ENCODE measurements around the gene EN2.

The EN2 gene

DNA sequence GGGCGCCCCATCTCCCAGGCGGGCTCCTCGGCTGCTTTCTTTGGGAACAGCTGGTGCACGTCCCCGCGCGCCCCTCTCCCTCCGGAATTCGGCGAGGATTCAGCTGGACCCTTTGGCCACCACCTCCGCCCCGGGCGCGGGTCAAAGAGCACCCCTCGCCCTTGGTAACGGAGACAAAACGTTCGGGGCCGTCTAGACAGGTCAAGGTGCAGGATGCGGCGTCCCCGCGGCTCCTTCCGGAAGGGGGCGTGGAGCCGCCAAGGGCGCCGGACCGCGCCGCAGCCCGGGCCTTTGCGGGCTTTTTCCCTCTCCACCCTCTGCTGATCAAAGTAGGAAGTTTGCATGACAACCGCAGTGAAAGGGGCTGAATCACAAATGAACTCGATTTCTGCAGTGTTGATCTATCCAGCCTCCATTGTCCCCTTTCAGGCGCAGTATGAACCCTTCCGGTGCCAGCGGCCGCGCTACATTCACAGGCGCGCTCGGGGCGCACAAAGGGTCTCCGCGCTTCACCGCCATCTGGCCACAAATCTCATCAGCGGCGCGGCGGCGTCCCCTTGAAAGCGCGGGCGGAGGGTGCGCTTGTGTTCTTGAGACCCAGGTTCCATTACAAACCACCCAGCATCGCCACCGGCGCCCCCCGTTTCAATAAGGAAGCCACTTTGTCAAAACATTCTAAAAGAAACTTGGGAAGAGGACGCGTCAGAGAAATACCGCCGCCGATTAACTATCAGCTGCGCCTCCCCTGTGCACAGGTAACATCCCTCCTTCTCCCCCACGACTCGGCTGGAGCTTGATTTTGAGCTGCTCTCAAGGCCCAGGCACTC, 52.0 kb downstream of the EN2 start:
- TF ChIP-seq POLR2A (IDR thresholded peaks at IDR 0.05; ENCODE audit: low read depth, low read length) = no peak
- no peak for TF ChIP-seq POLR2AphosphoS5 (IDR thresholded peaks at IDR 0.05; ENCODE audit: low read depth, low read length)
- TF ChIP-seq TAF1 (IDR thresholded peaks at IDR 0.05; ENCODE audit: borderline replicate concordance, low read depth, low read length) = no peak
- no peak for FAIRE-seq
- no peak for DNase-seq (ENCODE audit: insufficient read length)

DNA sequence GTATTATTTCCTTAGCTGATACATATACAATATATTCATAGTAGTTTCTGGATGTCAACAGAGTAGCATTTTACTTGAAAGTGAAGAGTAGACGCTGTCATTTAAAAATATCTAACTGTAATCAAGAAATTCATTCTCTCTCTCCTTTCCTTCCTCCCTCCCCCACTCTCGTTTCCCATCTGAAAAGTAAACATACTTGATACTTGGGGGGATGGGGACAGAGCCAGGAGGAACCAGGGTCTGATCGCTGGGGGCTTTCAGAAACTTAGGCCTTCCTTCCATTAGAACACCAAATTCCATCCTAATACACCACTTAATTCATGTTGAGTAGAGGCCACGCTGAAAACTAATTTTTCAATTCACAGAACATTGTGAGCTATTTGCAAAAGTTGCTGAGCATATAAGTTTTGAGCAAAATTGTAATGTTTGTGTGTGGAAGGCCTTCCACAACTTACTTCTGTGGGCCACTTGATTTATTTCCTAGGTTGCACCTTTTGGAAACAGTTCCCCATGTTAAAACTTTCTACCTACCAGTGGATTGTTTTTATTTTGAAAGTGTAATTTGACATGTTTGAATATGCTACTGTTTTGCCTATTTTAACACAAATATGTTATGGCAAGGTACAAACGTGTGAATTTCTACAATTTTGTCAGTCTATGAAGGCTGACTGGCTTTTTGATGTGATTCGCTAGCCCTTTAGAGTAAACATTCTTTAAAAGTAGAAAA, 53.2 kb downstream of the EN2 start:
- TF ChIP-seq POLR2A (IDR thresholded peaks at IDR 0.05; ENCODE audit: low read depth, low read length) = no peak
- TF ChIP-seq POLR2AphosphoS5 (IDR thresholded peaks at IDR 0.05; ENCODE audit: low read depth, low read length) = no peak
- no peak for TF ChIP-seq TAF1 (IDR thresholded peaks at IDR 0.05; ENCODE audit: borderline replicate concordance, low read depth, low read length)
- FAIRE-seq = no peak
- no peak for DNase-seq (ENCODE audit: insufficient read length)

DNA sequence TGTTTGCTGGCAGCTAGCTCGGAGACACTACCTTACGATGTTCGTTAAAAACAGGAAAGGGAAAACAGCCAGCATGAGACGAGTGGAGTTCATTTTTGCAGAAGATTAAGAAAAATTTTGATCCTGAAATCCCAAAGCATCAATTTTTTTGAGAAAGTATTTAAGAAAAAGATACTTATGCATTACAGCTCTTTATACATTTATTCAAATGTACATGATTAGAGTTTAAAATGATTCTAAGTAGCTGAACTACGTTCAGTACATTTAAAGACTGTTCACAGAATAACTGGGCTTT, 53.7 kb downstream of the EN2 start:
- TF ChIP-seq POLR2A (IDR thresholded peaks at IDR 0.05; ENCODE audit: low read depth, low read length) (no peak), TAF1 (IDR thresholded peaks at IDR 0.05; ENCODE audit: borderline replicate concordance, low read depth, low read length) (no peak), POLR2AphosphoS5 (IDR thresholded peaks at IDR 0.05; ENCODE audit: low read depth, low read length) (no peak)
- FAIRE-seq = no peak
- no peak for DNase-seq (ENCODE audit: insufficient read length)

- no peak for DNase-seq (ENCODE audit: insufficient read length)
- FAIRE-seq = no peak
- no peak for TF ChIP-seq POLR2A (IDR thresholded peaks at IDR 0.05; ENCODE audit: low read depth, low read length)
- TF ChIP-seq POLR2AphosphoS5 (IDR thresholded peaks at IDR 0.05; ENCODE audit: low read depth, low read length) = no peak
- TF ChIP-seq TAF1 (IDR thresholded peaks at IDR 0.05; ENCODE audit: borderline replicate concordance, low read depth, low read length) = no peak
Measured at GRCh38 chr7:155512246-155512887, 54.4 kb downstream of the EN2 start.

- FAIRE-seq (no peak), DNase-seq (ENCODE audit: insufficient read length) (no peak)
- TF ChIP-seq POLR2A (IDR thresholded peaks at IDR 0.05; ENCODE audit: low read depth, low read length) (no peak), TAF1 (IDR thresholded peaks at IDR 0.05; ENCODE audit: borderline replicate concordance, low read depth, low read length) (no peak), POLR2AphosphoS5 (IDR thresholded peaks at IDR 0.05; ENCODE audit: low read depth, low read length) (no peak)
Measured at GRCh38 chr7:155513543-155514285, 55.8 kb downstream of the EN2 start.

GRCh38 chr7:155514296-155514695, 56.4 kb downstream of the EN2 start:
- FAIRE-seq = no peak
- no peak for TF ChIP-seq POLR2A (IDR thresholded peaks at IDR 0.05; ENCODE audit: low read depth, low read length)
- TF ChIP-seq POLR2AphosphoS5 (IDR thresholded peaks at IDR 0.05; ENCODE audit: low read depth, low read length) = no peak
- no peak for TF ChIP-seq TAF1 (IDR thresholded peaks at IDR 0.05; ENCODE audit: borderline replicate concordance, low read depth, low read length)
- no peak for DNase-seq (ENCODE audit: insufficient read length)

Measured in GM12892 (cell line).